ENCODE measurements around the gene ZCCHC7. TPM values are rescaled to one million over a fixed set of nuclear protein-coding genes. Genes with fewer than 3 reads are reported as not detected.

Gene ZCCHC7
- total RNA-seq, 1 donor from 2014 or later: 12.0 TPM

GRCh38 chr9:37364751-37365360, 244.5 kb downstream of the ZCCHC7 start:
- H3K9me3 Mint-ChIP-seq (ENCODE audit: unreplicated experiment): no peaks in the 10 kb centered on the region
- no peak for DNase-seq (ENCODE audit: low spot score)
- no peak for TF ChIP-seq CTCF (IDR thresholded peaks at IDR 0.05; ENCODE audit: unreplicated experiment)
- H3K36me3 Mint-ChIP-seq (ENCODE audit: low read depth, unreplicated experiment): peaks cover 2% of the 10 kb centered on the region
- no peak overlapping the region for H3K27ac Mint-ChIP-seq (ENCODE audit: unreplicated experiment)
- peaks cover 8% of the 10 kb centered on the region for H3K27me3 Mint-ChIP-seq (ENCODE audit: unreplicated experiment)
- H3K4me3 Mint-ChIP-seq (ENCODE audit: unreplicated experiment): no peak overlapping the region
- peaks cover 14% of the 10 kb centered on the region for H3K4me1 Mint-ChIP-seq (ENCODE audit: unreplicated experiment)

GRCh38 chr9:37369671-37370070, 249.3 kb downstream of the ZCCHC7 start:
- peaks cover 4% of the 10 kb centered on the region for H3K4me1 Mint-ChIP-seq (ENCODE audit: unreplicated experiment)
- H3K4me3 Mint-ChIP-seq (ENCODE audit: unreplicated experiment): no peak overlapping the region
- no peak for DNase-seq (ENCODE audit: low spot score)
- H3K27me3 Mint-ChIP-seq (ENCODE audit: unreplicated experiment): peaks cover 6% of the 10 kb centered on the region
- no peak overlapping the region for H3K27ac Mint-ChIP-seq (ENCODE audit: unreplicated experiment)
- no peak for TF ChIP-seq CTCF (IDR thresholded peaks at IDR 0.05; ENCODE audit: unreplicated experiment)
- H3K9me3 Mint-ChIP-seq (ENCODE audit: unreplicated experiment): no peaks in the 10 kb centered on the region
- no peaks in the 10 kb centered on the region for H3K36me3 Mint-ChIP-seq (ENCODE audit: low read depth, unreplicated experiment)

GRCh38 chr9:37370282-37370681, 249.9 kb downstream of the ZCCHC7 start:
- TF ChIP-seq CTCF (IDR thresholded peaks at IDR 0.05; ENCODE audit: unreplicated experiment): no peak
- Mint-ChIP-seq H3K9me3 (ENCODE audit: unreplicated experiment) (no peaks in the 10 kb centered on the region), H3K36me3 (ENCODE audit: low read depth, unreplicated experiment) (no peaks in the 10 kb centered on the region), H3K27ac (ENCODE audit: unreplicated experiment) (no peak overlapping the region), H3K4me3 (ENCODE audit: unreplicated experiment) (no peak overlapping the region), H3K27me3 (ENCODE audit: unreplicated experiment) (peaks cover 1% of the 10 kb centered on the region), H3K4me1 (ENCODE audit: unreplicated experiment) (no peaks in the 10 kb centered on the region)
- DNase-seq (ENCODE audit: low spot score): no peak

DNA sequence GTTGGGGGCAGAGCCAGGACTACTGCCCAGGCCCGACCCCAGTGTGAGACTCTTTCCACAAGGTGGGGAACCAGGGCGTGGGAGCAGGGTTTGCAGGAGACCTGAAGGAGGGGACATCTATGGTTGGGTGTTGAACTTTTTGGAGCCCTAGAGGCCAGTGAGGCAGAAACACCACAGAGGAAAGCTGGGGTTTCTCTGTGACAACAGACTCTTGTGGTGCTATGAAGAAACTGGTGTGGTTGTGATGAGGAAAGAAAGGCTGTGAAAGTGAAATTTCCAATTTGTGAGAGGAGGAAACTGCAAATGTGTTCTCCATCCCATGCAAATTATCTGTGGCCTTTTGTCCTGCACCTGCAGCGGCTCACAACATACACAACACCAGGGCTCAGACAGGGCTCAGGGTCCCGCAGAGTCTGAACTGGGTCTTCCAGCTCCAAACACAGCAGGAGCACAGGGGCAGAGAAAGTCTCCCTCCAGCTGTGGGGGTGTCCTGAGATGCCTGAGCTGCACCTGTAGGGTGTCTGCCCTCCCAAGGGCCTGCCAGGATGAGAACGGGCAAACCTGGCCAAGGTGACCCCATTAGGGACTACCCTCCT, 250.7 kb downstream of the ZCCHC7 start:
- Mint-ChIP-seq H3K9me3 (ENCODE audit: unreplicated experiment) (no peaks in the 10 kb centered on the region), H3K36me3 (ENCODE audit: low read depth, unreplicated experiment) (no peaks in the 10 kb centered on the region), H3K27ac (ENCODE audit: unreplicated experiment) (no peak overlapping the region), H3K27me3 (ENCODE audit: unreplicated experiment) (peaks cover 1% of the 10 kb centered on the region), H3K4me1 (ENCODE audit: unreplicated experiment) (no peaks in the 10 kb centered on the region), H3K4me3 (ENCODE audit: unreplicated experiment) (no peak overlapping the region)
- TF ChIP-seq CTCF (IDR thresholded peaks at IDR 0.05; ENCODE audit: unreplicated experiment): no peak
- no peak for DNase-seq (ENCODE audit: low spot score)
